ENCODE measurements around the gene MASP1.

- TF ChIP-seq CTCF (IDR thresholded peaks at IDR 0.05; ENCODE audit: low read length) (no peak), EZH2 (IDR thresholded peaks at IDR 0.05; ENCODE audit: borderline replicate concordance, low read length) (no peak)
Measured at GRCh38 chr3:187186801-187187421, 104.6 kb downstream of the MASP1 start.
